ENCODE data around the gene OXGR1. TPM values are rescaled to one million over a fixed set of nuclear protein-coding genes. Genes with fewer than 3 reads are reported as not detected.

The OXGR1 gene
- total and polyA plus RNA-seq, 2 donors (not counting 3 experiments of a cell fraction or from before 2014, with no cell fraction given) = not detected

GRCh38 chr13:97018029-97018819 is 23.9 kb upstream of the OXGR1 start:
- TF ChIP-seq, protein P1, sequence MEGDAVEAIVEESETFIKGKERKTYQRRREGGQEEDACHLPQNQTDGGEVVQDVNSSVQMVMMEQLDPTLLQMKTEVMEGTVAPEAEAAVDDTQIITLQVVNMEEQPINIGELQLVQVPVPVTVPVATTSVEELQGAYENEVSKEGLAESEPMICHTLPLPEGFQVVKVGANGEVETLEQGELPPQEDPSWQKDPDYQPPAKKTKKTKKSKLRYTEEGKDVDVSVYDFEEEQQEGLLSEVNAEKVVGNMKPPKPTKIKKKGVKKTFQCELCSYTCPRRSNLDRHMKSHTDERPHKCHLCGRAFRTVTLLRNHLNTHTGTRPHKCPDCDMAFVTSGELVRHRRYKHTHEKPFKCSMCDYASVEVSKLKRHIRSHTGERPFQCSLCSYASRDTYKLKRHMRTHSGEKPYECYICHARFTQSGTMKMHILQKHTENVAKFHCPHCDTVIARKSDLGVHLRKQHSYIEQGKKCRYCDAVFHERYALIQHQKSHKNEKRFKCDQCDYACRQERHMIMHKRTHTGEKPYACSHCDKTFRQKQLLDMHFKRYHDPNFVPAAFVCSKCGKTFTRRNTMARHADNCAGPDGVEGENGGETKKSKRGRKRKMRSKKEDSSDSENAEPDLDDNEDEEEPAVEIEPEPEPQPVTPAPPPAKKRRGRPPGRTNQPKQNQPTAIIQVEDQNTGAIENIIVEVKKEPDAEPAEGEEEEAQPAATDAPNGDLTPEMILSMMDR (IDR thresholded peaks at IDR 0.05; ENCODE audit: extremely low read depth in 1 of 2, insufficient read depth in 1 of 2, low read depth in 1 of 2, low read length in 2 of 2) = peak; percentile 71 to 78
- no peak for TF ChIP-seq POLR2AphosphoS5 (IDR thresholded peaks at IDR 0.05; ENCODE audit: insufficient read depth, low read depth, low read length)
- intact Hi-C loops (cut with micrococcal nuclease) (loop anchor here (1.0 kb wide), 3 partner anchors 10 to 782 kb away; no protein-coding TSS in a partner anchor), dilution Hi-C loops (cut with MboI; ENCODE audit: extremely low pct_ligation_motif_present, low sequenced_read_pairs) (no loop called here)
- POLR2A ChIA-PET = interaction anchor here (0.7 kb wide), 1 partner anchor 415 kb away, joined by 3 read pairs; no protein-coding TSS in a partner anchor
- CTCF ChIA-PET = interaction anchor here (0.5 to 2.5 kb wide), 82 partner anchors 9 to 998 kb away, joined by 3 to 69 read pairs (median 4); partner anchors contain the start of genes MBNL2 and RAP2A
- Histone ChIP-seq H3K36me3 (ENCODE audit: control insufficient read depth in 2 of 2, extremely low read depth in 1 of 2, insufficient read depth in 2 of 2, low read length in 2 of 2) (no peaks in the 10 kb centered on the region), H4K20me1 (replicated peaks; ENCODE audit: control insufficient read depth, extremely low read depth, insufficient read depth, low read length) (no peaks in the 10 kb centered on the region), H3K79me2 (ENCODE audit: control insufficient read depth, insufficient read depth, low read length) (no peaks in the 10 kb centered on the region), H3K4me1 (ENCODE audit: control insufficient read depth, extremely low read depth, insufficient read depth, low read length) (no peaks in the 10 kb centered on the region), H3K4me3 (replicated peaks in 1 of 3; ENCODE audit: insufficient read depth in 1 of 3, low read depth in 1 of 3, low read length in 3 of 3) (no peak overlapping the region), H2AFZ (ENCODE audit: low read depth, low read length) (no peak overlapping the region), H3K27me3 (ENCODE audit: control insufficient read depth in 2 of 2, insufficient read depth in 2 of 2, low read length in 2 of 2) (peaks cover 14 to 18% of the 10 kb centered on the region in 2 experiments), H3K27ac (ENCODE audit: insufficient read depth, low read depth, low read length) (no peak overlapping the region), H3K9me1 (replicated peaks; ENCODE audit: control insufficient read depth, extremely low read depth, insufficient read depth, low read length) (no peaks in the 10 kb centered on the region), H3K4me2 (ENCODE audit: insufficient read depth, low read length) (no peak overlapping the region), H3K9me3 (replicated peaks; ENCODE audit: control insufficient read depth, insufficient read depth, low read length) (no peaks in the 10 kb centered on the region), H3K9ac (replicated peaks; ENCODE audit: extremely low read depth, insufficient read depth, low read length) (no peak overlapping the region)
- FAIRE-seq = peak; percentile 73
- DNase-seq (ENCODE audit: low read depth, low spot score) = peak; percentile 70
- no TSS peak for BruUV-seq (replicated peaks)

DNA sequence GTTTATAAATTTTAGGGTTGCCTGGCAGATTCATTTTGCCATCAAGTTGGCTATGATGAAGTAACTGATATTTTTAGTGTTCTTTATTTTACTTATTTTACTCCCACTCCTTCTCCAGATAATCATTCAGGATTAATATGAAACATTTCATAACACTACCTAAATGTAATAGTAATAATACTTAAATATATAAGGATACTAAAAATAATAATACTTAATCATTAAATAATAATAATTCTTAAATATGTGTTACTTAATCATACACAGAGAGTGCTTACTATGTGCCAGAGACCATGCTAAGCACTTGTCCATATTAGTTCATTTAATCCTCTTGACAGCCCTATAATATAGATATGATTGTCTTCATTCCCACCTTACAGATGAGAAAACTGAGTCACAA is 23.0 kb upstream of the OXGR1 start:
- H3K9me1 ChIP-seq (replicated peaks; ENCODE audit: control insufficient read depth, extremely low read depth, insufficient read depth, low read length) = no peaks in the 10 kb centered on the region
- H3K4me2 ChIP-seq (ENCODE audit: insufficient read depth, low read length) = no peak overlapping the region
- CTCF ChIA-PET = interaction anchor here (1.1 to 2.5 kb wide), 16 partner anchors 10 to 997 kb away, joined by 3 to 69 read pairs (median 12); no protein-coding TSS in a partner anchor
- no peaks in the 10 kb centered on the region for H3K36me3 ChIP-seq (ENCODE audit: control insufficient read depth in 2 of 2, extremely low read depth in 1 of 2, insufficient read depth in 2 of 2, low read length in 2 of 2)
- H3K79me2 ChIP-seq (ENCODE audit: control insufficient read depth, insufficient read depth, low read length) = no peaks in the 10 kb centered on the region
- dilution Hi-C loops (cut with MboI; ENCODE audit: extremely low pct_ligation_motif_present, low sequenced_read_pairs) (no loop called here), intact Hi-C loops (cut with micrococcal nuclease) (no loop called here)
- TF ChIP-seq GATA2 (IDR thresholded peaks at IDR 0.05; ENCODE audit: insufficient read depth, insufficient read length, low read depth, low read length) = no peak
- TF ChIP-seq EZH2 (IDR thresholded peaks at IDR 0.05; ENCODE audit: borderline replicate concordance, low read depth, low read length, severe bottlenecking) = no peak
- TF ChIP-seq POLR2AphosphoS5 (IDR thresholded peaks at IDR 0.05; ENCODE audit: insufficient read depth, low read depth, low read length) = no peak
- TF ChIP-seq FOS (IDR thresholded peaks at IDR 0.05; ENCODE audit: borderline replicate concordance, insufficient read depth, low read length) = no peak
- TF ChIP-seq, protein P2, sequence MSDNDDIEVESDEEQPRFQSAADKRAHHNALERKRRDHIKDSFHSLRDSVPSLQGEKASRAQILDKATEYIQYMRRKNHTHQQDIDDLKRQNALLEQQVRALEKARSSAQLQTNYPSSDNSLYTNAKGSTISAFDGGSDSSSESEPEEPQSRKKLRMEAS (IDR thresholded peaks at IDR 0.05; ENCODE audit: insufficient read depth, insufficient read length) = no peak
- no peak for TF ChIP-seq JUN (IDR thresholded peaks at IDR 0.05; ENCODE audit: borderline replicate concordance, insufficient read depth, insufficient read length, low read depth)
- TF ChIP-seq MYC (IDR thresholded peaks at IDR 0.05; ENCODE audit: low read depth, low read length) = no peak
- TF ChIP-seq, protein P1 (IDR thresholded peaks at IDR 0.05; ENCODE audit: extremely low read depth in 1 of 2, insufficient read depth in 1 of 2, low read depth in 1 of 2, low read length in 2 of 2) = no peak
- TF ChIP-seq POLR2A (IDR thresholded peaks at IDR 0.05; ENCODE audit: low read depth, low read length) = no peak
- H3K4me1 ChIP-seq (ENCODE audit: control insufficient read depth, extremely low read depth, insufficient read depth, low read length) = no peaks in the 10 kb centered on the region
- DNase-seq (ENCODE audit: low read depth, low spot score) (no peak), FAIRE-seq (no peak)
- H2AFZ ChIP-seq (ENCODE audit: low read depth, low read length) = no peak overlapping the region
- no peaks in the 10 kb centered on the region for H4K20me1 ChIP-seq (replicated peaks; ENCODE audit: control insufficient read depth, extremely low read depth, insufficient read depth, low read length)
- no peak overlapping the region for H3K27ac ChIP-seq (ENCODE audit: insufficient read depth, low read depth, low read length)
- BruUV-seq (replicated peaks) = no TSS peak
- peaks cover 16 to 21% of the 10 kb centered on the region in 2 experiments for H3K27me3 ChIP-seq (ENCODE audit: control insufficient read depth in 2 of 2, insufficient read depth in 2 of 2, low read length in 2 of 2)
- no peak overlapping the region for H3K4me3 ChIP-seq (replicated peaks in 1 of 3; ENCODE audit: insufficient read depth in 1 of 3, low read depth in 1 of 3, low read length in 3 of 3)
- H3K9ac ChIP-seq (replicated peaks; ENCODE audit: extremely low read depth, insufficient read depth, low read length) = no peak overlapping the region
- POLR2A ChIA-PET = no interaction called here
- H3K9me3 ChIP-seq (replicated peaks; ENCODE audit: control insufficient read depth, insufficient read depth, low read length) = no peaks in the 10 kb centered on the region
